Measurements from ENCODE around the gene CD40.

DNA sequence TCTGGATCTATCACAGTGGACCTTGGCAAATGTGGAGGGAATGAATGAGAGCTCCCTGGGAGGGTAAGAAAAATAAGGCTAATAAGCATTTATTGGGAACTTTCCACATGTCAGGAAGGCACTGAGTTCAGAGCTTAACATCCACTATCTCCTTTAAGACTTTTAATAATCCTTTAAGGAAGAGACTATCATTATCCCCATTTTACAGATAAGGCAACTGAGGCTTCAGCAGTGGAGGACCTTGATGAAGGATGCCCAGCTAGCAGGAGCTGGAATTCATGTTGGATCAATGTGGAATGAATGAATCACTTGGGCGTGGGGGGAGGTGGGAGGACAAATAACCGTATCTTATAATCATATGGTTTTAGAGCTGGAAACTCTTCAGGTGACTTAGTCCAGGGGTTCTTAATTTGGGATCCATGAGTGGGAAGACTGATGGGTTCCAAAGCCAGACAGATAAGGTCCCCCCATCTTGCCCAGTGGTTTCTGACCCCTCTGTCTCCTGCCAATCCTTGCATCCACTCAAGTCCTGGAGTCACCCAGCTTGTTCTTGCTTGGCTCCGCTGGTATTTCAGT, 54.9 kb downstream of the CD40 start:
- TF ChIP-seq CTCF (conservative IDR thresholded peaks at IDR 0.05) = no peak
- no peak for TF ChIP-seq EZH2 (IDR thresholded peaks at IDR 0.05; ENCODE audit: low read depth)

Measured in PC-9 (cell line).